Aorta (tissue), 5 donors: ENCODE data around the gene ABTB2. TPM values are rescaled to one million over a fixed set of nuclear protein-coding genes. Genes with fewer than 3 reads are reported as not detected.

Experiments
- ATAC-seq: fragments of 200-7000 bp; cut with Tn5 transposase; one replicate; pipeline ENCODE4 v1.9.1; 2022; ENCODE audit warnings: moderate library complexity; ENCODE audit not compliant: low FRiP score
- DNase-seq, 2 donors: peaks; one replicate each; pipeline ENCODE4 v3.0.0-alpha.2; 2020
- H3K27ac ChIP-seq, 2 donors: one replicate each; pipeline ENCODE4 v1.5.1; 2013; ENCODE audit warnings: low read length in 2 of 2, mild to moderate bottlenecking in 2 of 2, moderate library complexity in 2 of 2, control low read depth in 1 of 2, inconsistent platforms in 1 of 2, low read depth in 1 of 2
- H3K27me3 ChIP-seq, 2 donors: one replicate each; pipeline ENCODE4 v1.6.1; 2013; ENCODE audit warnings: control low read depth in 1 of 2, low read length in 1 of 2, mild to moderate bottlenecking in 1 of 2, moderate library complexity in 1 of 2; ENCODE audit not compliant: insufficient read depth in 2 of 2, control insufficient read depth in 1 of 2
- H3K36me3 ChIP-seq, 2 donors: one replicate each; pipeline ENCODE4 v1.6.1; 2013; ENCODE audit warnings: control low read depth in 1 of 2, low read length in 1 of 2, mild to moderate bottlenecking in 1 of 2; ENCODE audit not compliant: insufficient read depth in 2 of 2, control insufficient read depth in 1 of 2
- H3K4me1 ChIP-seq, 2 donors: one replicate each; pipeline ENCODE4 v1.6.1; 2013; ENCODE audit warnings: low read length in 2 of 2, control low read depth in 1 of 2, mild to moderate bottlenecking in 1 of 2, moderate library complexity in 1 of 2; ENCODE audit not compliant: insufficient read depth in 2 of 2, control insufficient read depth in 1 of 2
- H3K4me3 ChIP-seq, 2 donors: one replicate each; pipeline ENCODE4 v1.5.1; 2013; ENCODE audit warnings: low read length in 2 of 2, control low read depth in 1 of 2, mild to moderate bottlenecking in 1 of 2
- H3K9me3 ChIP-seq: one replicate; pipeline ENCODE4 v1.6.1; 2013; ENCODE audit warnings: mild to moderate bottlenecking, low read length; ENCODE audit not compliant: control insufficient read depth
- whole genome bisulfite sequencing, 2 donors: extraction: QIAGEN DNeasy Blood & Tissue Kit; methylation state at CpG; one replicate each; pipeline ENCODE4 v1.1.7; 2013; 5-methylcytosine and 5-hydroxymethylcytosine counted together
- intact Hi-C, 2 donors: fragments of 100-400 bp; cut with DNase I; formaldehyde crosslinking; loops; one replicate each; pipeline versions ENCODE4 v1.14.2 to v1.15.0; 2022
- polyA plus RNA-seq, 2 donors: library from polyadenylated mRNA; stranded (reverse); fragments of 200-250 nt; gene quantifications; one replicate each; pipeline ENCODE4 v1.2.3, GENCODE V29; 2013
- total RNA-seq, 2 donors: library from RNA; stranded (reverse); fragmentation: NEBNext Ultra II Directional; extraction: Animal tissue kit (Norgen Biotek cat#: 25700); gene quantifications; one replicate each; pipeline ENCODE4 v1.2.1, GENCODE V29; 2021
- donor health status: healthy with polysubstance abuse.
- donor health status: Bipolar disorder and iron deficiency.
- donor health status: DM: no; HTN: no; CAD: no.
- donor health status: DM: no; HTN: no; CAD: no.
- donor health status: DM: yes; HTN: yes; CAD: no.

ABTB2 gene
- total and polyA plus RNA-seq, 4 donors: 2.9 to 11.4 (median 6.9) TPM

- H3K9me3 ChIP-seq: no peaks in the 10 kb centered on the region
- intact Hi-C loops: no loop called here
- no peak overlapping the region for H3K4me3 ChIP-seq
- peaks cover 0 to 2% of the 10 kb centered on the region in 2 donors for H3K36me3 ChIP-seq
- ATAC-seq: no peak
- no peaks in the 10 kb centered on the region for H3K27me3 ChIP-seq
- no peak for DNase-seq
- WGBS, 2 donors: 84 to 89% methylated on average over 8 of the region's 8 CpGs
- no peak overlapping the region for H3K27ac ChIP-seq
- no peaks in the 10 kb centered on the region for H3K4me1 ChIP-seq
Measured at GRCh38 chr11:34169686-34170085, 188.1 kb downstream of the ABTB2 start.

- no peaks in the 10 kb centered on the region for H3K9me3 ChIP-seq
- H3K27ac ChIP-seq: no peak overlapping the region
- 82 to 84% methylated on average over 18 of the region's 18 CpGs for whole genome bisulfite sequencing, 2 donors
- no peaks in the 10 kb centered on the region for H3K27me3 ChIP-seq
- peaks cover 0 to 2% of the 10 kb centered on the region in 2 donors for H3K36me3 ChIP-seq
- ATAC-seq (no peak), DNase-seq (no peak)
- no peak overlapping the region for H3K4me3 ChIP-seq
- H3K4me1 ChIP-seq: no peaks in the 10 kb centered on the region
- intact Hi-C loops: no loop called here
Measured at GRCh38 chr11:34168642-34169420, 189.0 kb downstream of the ABTB2 start.

GRCh38 chr11:34167961-34168360, 189.8 kb downstream of the ABTB2 start:
- Histone ChIP-seq H3K27ac (no peak overlapping the region), H3K36me3 (peaks cover 0 to 2% of the 10 kb centered on the region in 2 donors), H3K4me3 (no peak overlapping the region), H3K4me1 (no peaks in the 10 kb centered on the region), H3K27me3 (no peaks in the 10 kb centered on the region), H3K9me3 (no peaks in the 10 kb centered on the region)
- WGBS, 2 donors: 82 to 83% methylated on average over 9 of the region's 9 CpGs
- DNase-seq (no peak), ATAC-seq (no peak)
- intact Hi-C loops: no loop called here

GRCh38 chr11:34166806-34167740, 190.7 kb downstream of the ABTB2 start:
- no peak overlapping the region for H3K4me3 ChIP-seq
- no peaks in the 10 kb centered on the region for H3K27me3 ChIP-seq
- no peak for DNase-seq
- no peak for ATAC-seq
- H3K27ac ChIP-seq: no peak overlapping the region
- intact Hi-C loops: no loop called here
- no peaks in the 10 kb centered on the region for H3K9me3 ChIP-seq
- 97 to 98% methylated on average over 16 of the region's 16 CpGs for WGBS, 2 donors
- H3K36me3 ChIP-seq: peaks cover 0 to 2% of the 10 kb centered on the region in 2 donors
- H3K4me1 ChIP-seq: no peaks in the 10 kb centered on the region

- Histone ChIP-seq H3K4me1 (no peaks in the 10 kb centered on the region), H3K27ac (no peak overlapping the region), H3K36me3 (peaks cover 0 to 2% of the 10 kb centered on the region in 2 donors), H3K27me3 (no peaks in the 10 kb centered on the region), H3K4me3 (no peak overlapping the region), H3K9me3 (no peaks in the 10 kb centered on the region)
- no peak for ATAC-seq
- 75 to 77% methylated on average over 12 of the region's 12 CpGs for WGBS, 2 donors
- intact Hi-C loops: no loop called here
- DNase-seq: no peak
Measured at GRCh38 chr11:34165786-34166555, 191.8 kb downstream of the ABTB2 start.

- ATAC-seq: no peak
- no peak overlapping the region for H3K4me3 ChIP-seq
- no peaks in the 10 kb centered on the region for H3K36me3 ChIP-seq
- no peak for DNase-seq
- intact Hi-C loops: no loop called here
- H3K4me1 ChIP-seq: no peaks in the 10 kb centered on the region
- H3K9me3 ChIP-seq: no peaks in the 10 kb centered on the region
- no peaks in the 10 kb centered on the region for H3K27me3 ChIP-seq
- WGBS, 2 donors: 89% methylated on average over 13 of the region's 13 CpGs
- H3K27ac ChIP-seq: no peak overlapping the region
Measured at GRCh38 chr11:34165121-34165520, 192.7 kb downstream of the ABTB2 start.

GRCh38 chr11:34162856-34163255, 195.0 kb downstream of the ABTB2 start:
- H3K4me3 ChIP-seq: no peak overlapping the region
- no peaks in the 10 kb centered on the region for H3K4me1 ChIP-seq
- intact Hi-C loops: no loop called here
- no peak overlapping the region for H3K27ac ChIP-seq
- no peaks in the 10 kb centered on the region for H3K9me3 ChIP-seq
- ATAC-seq (no peak), DNase-seq (no peak)
- WGBS, 2 donors: 93% methylated on average over 7 of the region's 7 CpGs
- no peaks in the 10 kb centered on the region for H3K27me3 ChIP-seq
- no peaks in the 10 kb centered on the region for H3K36me3 ChIP-seq

GRCh38 chr11:34162493-34162820, 195.4 kb downstream of the ABTB2 start:
- Histone ChIP-seq H3K4me1 (no peaks in the 10 kb centered on the region), H3K9me3 (no peaks in the 10 kb centered on the region), H3K27me3 (no peaks in the 10 kb centered on the region), H3K27ac (no peak overlapping the region), H3K36me3 (no peaks in the 10 kb centered on the region), H3K4me3 (no peak overlapping the region)
- DNase-seq (no peak), ATAC-seq (no peak)
- WGBS, 2 donors: 88 to 90% methylated on average over 17 of the region's 17 CpGs
- intact Hi-C loops: no loop called here
